GM23338 (cell line): ENCODE measurements around the gene FARS2.

Source experiments
- CREB1 ChIP-seq: fragments of 250-450 bp; sonication (Bioruptor Pico); IDR thresholded peaks from 2 replicates; pipeline ENCODE4 v1.5.0; 2020; ENCODE audit warnings: low read depth, mild to moderate bottlenecking, moderate library complexity
- EZH2 ChIP-seq: fragments of 200-600 bp; sonication (generic); IDR thresholded peaks from one replicate; pipeline ENCODE4 v1.8.0; 2017; ENCODE audit warnings: antibody characterized with exemption, mild to moderate bottlenecking, low read depth; ENCODE audit not compliant: unreplicated experiment
- EZH2phosphoT487 ChIP-seq: fragments of 200-600 bp; sonication (generic); IDR thresholded peaks from one replicate; pipeline ENCODE4 v1.8.1; 2018; ENCODE audit warnings: antibody characterized with exemption; ENCODE audit not compliant: unreplicated experiment
- JUNB ChIP-seq: IDR thresholded peaks from one replicate; pipeline ENCODE4 v1.6.1; 2016; ENCODE audit warnings: antibody characterized with exemption; ENCODE audit not compliant: unreplicated experiment
- NANOG ChIP-seq: IDR thresholded peaks from 2 replicates; pipeline ENCODE4 v1.6.1; 2016; ENCODE audit warnings: antibody characterized with exemption, borderline replicate concordance
- POLR2AphosphoS5 ChIP-seq: IDR thresholded peaks from 2 replicates; pipeline ENCODE4 v1.6.1; 2016; ENCODE audit warnings: antibody characterized with exemption, low read depth
- REST ChIP-seq: IDR thresholded peaks from one replicate; pipeline ENCODE4 v1.6.1; 2018; ENCODE audit warnings: antibody characterized with exemption; ENCODE audit not compliant: unreplicated experiment
- TF ChIP-seq, protein P1 (sequence below), 2 experiments: fragments of 200-600 bp in 1 of 2; sonication (generic) in 1 of 2; conservative IDR thresholded peaks; 2 replicates each; pipeline versions ENCODE4 v1.5.1 to v1.6.1; 2016 to 2017; ENCODE audit warnings: antibody characterized with exemption in 2 of 2, low read depth in 2 of 2, mild to moderate bottlenecking in 2 of 2, moderate library complexity in 1 of 2
- TF ChIP-seq, protein P2 (sequence below): IDR thresholded peaks from 2 replicates; pipeline ENCODE4 v1.6.1; 2016; ENCODE audit warnings: antibody characterized with exemption

GRCh38 chr6:5249451-5250122 is 11.7 kb upstream of the FARS2 start:
- TF ChIP-seq REST = no peak
- TF ChIP-seq, protein P1, sequence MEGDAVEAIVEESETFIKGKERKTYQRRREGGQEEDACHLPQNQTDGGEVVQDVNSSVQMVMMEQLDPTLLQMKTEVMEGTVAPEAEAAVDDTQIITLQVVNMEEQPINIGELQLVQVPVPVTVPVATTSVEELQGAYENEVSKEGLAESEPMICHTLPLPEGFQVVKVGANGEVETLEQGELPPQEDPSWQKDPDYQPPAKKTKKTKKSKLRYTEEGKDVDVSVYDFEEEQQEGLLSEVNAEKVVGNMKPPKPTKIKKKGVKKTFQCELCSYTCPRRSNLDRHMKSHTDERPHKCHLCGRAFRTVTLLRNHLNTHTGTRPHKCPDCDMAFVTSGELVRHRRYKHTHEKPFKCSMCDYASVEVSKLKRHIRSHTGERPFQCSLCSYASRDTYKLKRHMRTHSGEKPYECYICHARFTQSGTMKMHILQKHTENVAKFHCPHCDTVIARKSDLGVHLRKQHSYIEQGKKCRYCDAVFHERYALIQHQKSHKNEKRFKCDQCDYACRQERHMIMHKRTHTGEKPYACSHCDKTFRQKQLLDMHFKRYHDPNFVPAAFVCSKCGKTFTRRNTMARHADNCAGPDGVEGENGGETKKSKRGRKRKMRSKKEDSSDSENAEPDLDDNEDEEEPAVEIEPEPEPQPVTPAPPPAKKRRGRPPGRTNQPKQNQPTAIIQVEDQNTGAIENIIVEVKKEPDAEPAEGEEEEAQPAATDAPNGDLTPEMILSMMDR (conservative IDR thresholded peaks at IDR 0.05; ENCODE audit: low read depth in 2 of 2) = no peak
- TF ChIP-seq POLR2AphosphoS5 = no peak
- no peak for TF ChIP-seq EZH2
- TF ChIP-seq EZH2phosphoT487 = no peak
- TF ChIP-seq NANOG = no peak
- TF ChIP-seq, protein P2, sequence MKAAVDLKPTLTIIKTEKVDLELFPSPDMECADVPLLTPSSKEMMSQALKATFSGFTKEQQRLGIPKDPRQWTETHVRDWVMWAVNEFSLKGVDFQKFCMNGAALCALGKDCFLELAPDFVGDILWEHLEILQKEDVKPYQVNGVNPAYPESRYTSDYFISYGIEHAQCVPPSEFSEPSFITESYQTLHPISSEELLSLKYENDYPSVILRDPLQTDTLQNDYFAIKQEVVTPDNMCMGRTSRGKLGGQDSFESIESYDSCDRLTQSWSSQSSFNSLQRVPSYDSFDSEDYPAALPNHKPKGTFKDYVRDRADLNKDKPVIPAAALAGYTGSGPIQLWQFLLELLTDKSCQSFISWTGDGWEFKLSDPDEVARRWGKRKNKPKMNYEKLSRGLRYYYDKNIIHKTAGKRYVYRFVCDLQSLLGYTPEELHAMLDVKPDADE = no peak
- no peak for TF ChIP-seq CREB1 (CRISPR knock-in tag)
- no peak for TF ChIP-seq JUNB
